ENCODE data around the gene NPR1. TPM values are rescaled to one million over a fixed set of nuclear protein-coding genes. Genes with fewer than 3 reads are reported as not detected.
"Not testable (repeated sequence)": the region's sequence is repeated elsewhere in the genome, so short reads cannot be mapped to it uniquely, and the experiment has no call there.

Gene NPR1
- not detected for polyA plus RNA-seq

- H3K9me3 Mint-ChIP-seq = no peaks in the 10 kb centered on the region
- H3K4me3 Mint-ChIP-seq = peak within 1 kb of the TSS; percentile 73 to 86 (median 83)
- H3K4me1 Mint-ChIP-seq = peaks cover 17 to 20% of the 10 kb centered on the region in 2 donors
- H3K27ac Mint-ChIP-seq = peak within 1 kb of the TSS in 1 of 6 donors; percentile 49
- no peak for DNase-seq
- H3K36me3 Mint-ChIP-seq = no peaks in the 10 kb centered on the region
- peaks cover 15 to 37% (median 19%) of the 10 kb centered on the region in 3 donors for H3K27me3 Mint-ChIP-seq (ENCODE audit: low read depth in 3 of 3)
Measured at GRCh38 chr1:153678519-153679336, at the start of gene NPR1. Gene NPR1, plus strand, starts transcription at chr1:153678688. Its CDS starts 421 bp downstream, at chr1:153679109.

DNA sequence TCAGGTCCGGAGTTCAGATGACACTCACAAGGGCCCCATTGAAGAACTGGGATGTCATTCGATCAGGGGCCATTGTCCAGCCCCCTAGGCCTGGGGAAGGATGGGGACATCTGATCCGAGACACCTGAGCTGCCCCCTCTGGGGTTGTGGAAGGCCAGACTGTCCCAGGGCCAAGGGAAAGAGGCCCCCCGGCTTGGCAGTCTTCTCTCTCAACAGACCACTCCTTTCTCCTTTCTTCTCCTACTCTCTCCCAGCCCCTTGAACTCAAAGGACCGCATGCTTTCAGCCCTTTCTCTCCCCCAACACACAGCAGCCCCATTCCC, 49.2 kb upstream of the NPR1 start:
- Mint-ChIP-seq H3K4me1 (peaks cover 16 to 34% of the 10 kb centered on the region in 2 donors), H3K27me3 (ENCODE audit: low read depth in 3 of 3) (peaks cover 4 to 13% (median 13%) of the 10 kb centered on the region in 3 donors), H3K4me3 (no peak overlapping the region), H3K27ac (no peak overlapping the region), H3K36me3 (peaks cover 0 to under 1% (median 0%) of the 10 kb centered on the region in 3 donors), H3K9me3 (no peaks in the 10 kb centered on the region)
- no peak for DNase-seq

- no peak for DNase-seq
- no peaks in the 10 kb centered on the region for H3K9me3 Mint-ChIP-seq
- H3K36me3 Mint-ChIP-seq = no peaks in the 10 kb centered on the region
- peaks cover 4 to 16% (median 13%) of the 10 kb centered on the region in 3 donors for H3K27me3 Mint-ChIP-seq (ENCODE audit: low read depth in 3 of 3)
- H3K4me1 Mint-ChIP-seq = peaks cover 21 to 40% of the 10 kb centered on the region in 2 donors
- no peak overlapping the region for H3K4me3 Mint-ChIP-seq
- no peak overlapping the region for H3K27ac Mint-ChIP-seq
Measured at GRCh38 chr1:153629971-153630370, 48.5 kb upstream of the NPR1 start.

GRCh38 chr1:153630384-153630783, 48.1 kb upstream of the NPR1 start:
- peaks cover 23 to 44% of the 10 kb centered on the region in 2 donors for H3K4me1 Mint-ChIP-seq
- H3K9me3 Mint-ChIP-seq = no peaks in the 10 kb centered on the region
- DNase-seq = no peak
- H3K36me3 Mint-ChIP-seq = no peaks in the 10 kb centered on the region
- peaks cover 4 to 16% (median 13%) of the 10 kb centered on the region in 3 donors for H3K27me3 Mint-ChIP-seq (ENCODE audit: low read depth in 3 of 3)
- H3K27ac Mint-ChIP-seq = no peak overlapping the region
- no peak overlapping the region for H3K4me3 Mint-ChIP-seq

DNA sequence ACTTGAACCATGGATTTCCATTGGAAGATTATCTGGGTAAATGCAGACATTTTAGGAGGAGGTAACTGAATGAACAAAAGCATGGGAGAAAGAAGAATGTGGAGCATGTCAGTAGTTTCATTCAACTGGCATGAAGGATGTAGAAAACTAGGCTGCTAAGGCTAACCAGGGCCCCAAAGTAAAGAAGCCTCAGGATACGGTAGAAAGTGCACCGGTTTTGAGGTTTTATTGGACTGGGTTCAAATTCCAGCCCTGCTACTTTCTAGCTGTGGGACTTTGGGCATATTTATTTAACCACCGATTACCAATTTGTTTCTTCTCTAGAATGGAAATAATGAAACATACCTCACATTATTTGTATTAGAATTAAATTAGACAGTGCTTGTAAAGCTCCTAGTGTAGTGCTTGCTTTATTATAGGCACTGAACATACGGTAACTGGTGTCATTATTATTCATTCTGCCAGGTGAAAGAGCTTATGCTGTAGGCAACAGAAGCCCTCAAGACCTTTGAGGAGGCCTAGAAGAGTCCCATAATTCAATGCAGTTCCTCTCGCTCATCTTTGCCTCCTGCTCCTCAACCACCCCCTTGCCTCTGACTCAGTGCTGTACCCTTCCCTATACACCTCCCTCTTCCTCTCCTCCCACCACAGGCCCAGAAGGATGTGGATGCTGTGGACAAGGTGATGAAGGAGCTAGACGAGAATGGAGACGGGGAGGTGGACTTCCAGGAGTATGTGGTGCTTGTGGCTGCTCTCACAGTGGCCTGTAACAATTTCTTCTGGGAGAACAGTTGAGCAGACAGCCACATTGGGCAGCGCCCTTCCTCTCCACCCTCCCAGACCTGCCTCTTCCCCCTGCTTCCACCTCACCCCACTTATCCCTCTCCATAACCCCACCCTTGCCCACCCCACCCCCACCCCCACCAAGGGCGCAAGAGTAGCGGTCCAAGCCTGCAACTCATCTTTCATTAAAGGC, 47.2 kb upstream of the NPR1 start:
- Mint-ChIP-seq H3K36me3 (no peaks in the 10 kb centered on the region), H3K9me3 (no peaks in the 10 kb centered on the region), H3K4me3 (no peak overlapping the region), H3K27me3 (ENCODE audit: low read depth in 3 of 3) (peaks cover 4 to 14% (median 13%) of the 10 kb centered on the region in 3 donors), H3K4me1 (peaks cover 30 to 46% of the 10 kb centered on the region in 2 donors), H3K27ac (peak overlapping the region in 1 of 6 donors; percentile 61)
- DNase-seq = no peak

- DNase-seq = no peak
- Mint-ChIP-seq H3K27ac (peak overlapping the region; percentile 99 to 100 (median 100)), H3K36me3 (peaks cover 10 to 11% (median 11%) of the 10 kb centered on the region in 3 donors), H3K4me1 (peaks cover 36 to 48% of the 10 kb centered on the region in 2 donors), H3K27me3 (ENCODE audit: low read depth in 3 of 3) (peaks cover 4 to 14% (median 11%) of the 10 kb centered on the region in 3 donors), H3K9me3 (no peaks in the 10 kb centered on the region), H3K4me3 (peak overlapping the region; percentile 98 to 100 (median 99))
Measured at GRCh38 chr1:153633161-153633753, 45.2 kb upstream of the NPR1 start.

- peaks cover 10 to 11% (median 11%) of the 10 kb centered on the region in 3 donors for H3K36me3 Mint-ChIP-seq
- peak within 1 kb of the TSS; percentile 99 to 100 (median 100) for H3K27ac Mint-ChIP-seq
- H3K4me3 Mint-ChIP-seq = peak within 1 kb of the TSS; percentile 98 to 100 (median 99)
- H3K27me3 Mint-ChIP-seq (ENCODE audit: low read depth in 3 of 3) = peaks cover 4 to 14% (median 8%) of the 10 kb centered on the region in 3 donors
- peaks cover 36 to 48% of the 10 kb centered on the region in 2 donors for H3K4me1 Mint-ChIP-seq
- H3K9me3 Mint-ChIP-seq = no peaks in the 10 kb centered on the region
- peak; percentile 97 to 98 (median 98) for DNase-seq
Measured at GRCh38 chr1:153633754-153634665, 44.5 kb upstream of the NPR1 start, which contains the start of gene CHTOP. Gene CHTOP, plus strand, starts transcription at chr1:153634066. Its CDS starts 2,523 bp downstream, at chr1:153636589.

DNA sequence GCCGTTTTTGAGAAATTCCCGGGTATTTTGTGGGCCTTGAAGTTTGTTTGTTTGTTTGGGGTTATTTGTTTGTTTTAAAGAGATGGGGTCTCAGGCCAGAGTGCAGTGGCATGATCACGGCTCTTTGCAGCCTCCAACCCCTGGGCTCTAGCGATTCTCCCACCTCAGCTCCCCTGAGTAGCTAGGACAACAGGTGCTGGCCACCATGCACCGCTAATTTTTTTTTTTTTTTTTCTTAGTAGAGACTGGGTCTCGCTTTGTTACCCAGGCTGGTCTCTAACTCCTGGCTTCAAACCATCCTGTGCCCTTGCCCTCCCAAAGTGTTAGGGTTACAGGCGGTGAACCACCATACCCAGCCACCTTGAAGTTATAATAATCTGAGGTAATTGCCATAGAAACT, 42.6 kb upstream of the NPR1 start:
- Mint-ChIP-seq H3K9me3 (no peaks in the 10 kb centered on the region), H3K4me1 (peaks cover 36 to 51% of the 10 kb centered on the region in 2 donors), H3K4me3 (peak overlapping the region; percentile 69 to 85 (median 78)), H3K27ac (peak overlapping the region; percentile 34 to 88 (median 80)), H3K27me3 (ENCODE audit: low read depth in 3 of 3) (peaks cover 4 to 13% (median 7%) of the 10 kb centered on the region in 3 donors), H3K36me3 (peaks cover 10 to 11% (median 11%) of the 10 kb centered on the region in 3 donors)
- DNase-seq = no peak

- Mint-ChIP-seq H3K27me3 (ENCODE audit: low read depth in 3 of 3) (peaks cover 4 to 13% (median 7%) of the 10 kb centered on the region in 3 donors), H3K27ac (peak overlapping the region in 3 of 6 donors; percentile 34 to 88 (median 87)), H3K4me3 (peak overlapping the region in 3 of 5 donors; percentile 78 to 85 (median 81)), H3K9me3 (no peaks in the 10 kb centered on the region), H3K36me3 (peaks cover 10 to 15% (median 14%) of the 10 kb centered on the region in 3 donors), H3K4me1 (peaks cover 40 to 55% of the 10 kb centered on the region in 2 donors)
- DNase-seq = no peak
Measured at GRCh38 chr1:153636312-153636711, 42.2 kb upstream of the NPR1 start.

DNA sequence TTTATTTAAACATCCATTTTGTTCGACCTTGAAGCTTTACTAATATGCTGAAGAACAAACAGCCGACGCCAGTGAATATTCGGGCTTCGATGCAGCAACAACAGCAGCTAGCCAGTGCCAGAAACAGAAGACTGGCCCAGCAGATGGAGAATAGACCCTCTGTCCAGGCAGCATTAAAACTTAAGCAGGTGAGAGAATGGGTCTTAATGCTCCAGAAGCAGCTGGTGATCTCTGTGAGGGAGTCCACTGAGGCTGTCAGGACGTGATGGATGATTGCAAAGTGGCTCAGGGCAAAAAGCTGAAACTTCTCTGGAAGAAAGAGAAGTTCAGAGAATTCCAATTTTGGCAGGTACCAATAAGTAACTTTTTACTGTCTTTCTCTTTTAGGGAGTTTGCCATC, 40.2 kb upstream of the NPR1 start:
- no peak overlapping the region for H3K4me3 Mint-ChIP-seq
- peaks cover 4 to 11% (median 11%) of the 10 kb centered on the region in 3 donors for H3K27me3 Mint-ChIP-seq (ENCODE audit: low read depth in 3 of 3)
- H3K9me3 Mint-ChIP-seq = no peaks in the 10 kb centered on the region
- H3K4me1 Mint-ChIP-seq = peaks cover 45 to 68% of the 10 kb centered on the region in 2 donors
- H3K27ac Mint-ChIP-seq = no peak overlapping the region
- DNase-seq = no peak
- H3K36me3 Mint-ChIP-seq = peaks cover 10 to 26% (median 21%) of the 10 kb centered on the region in 3 donors

- no peaks in the 10 kb centered on the region for H3K9me3 Mint-ChIP-seq
- H3K4me3 Mint-ChIP-seq = no peak overlapping the region
- no peak overlapping the region for H3K27ac Mint-ChIP-seq
- peaks cover 0 to 5% (median 3%) of the 10 kb centered on the region in 3 donors for H3K27me3 Mint-ChIP-seq (ENCODE audit: low read depth in 3 of 3)
- H3K36me3 Mint-ChIP-seq = peaks cover 18 to 33% (median 28%) of the 10 kb centered on the region in 3 donors
- H3K4me1 Mint-ChIP-seq = peaks cover 46 to 68% of the 10 kb centered on the region in 2 donors
- no peak for DNase-seq
Measured at GRCh38 chr1:153639280-153639679, 39.2 kb upstream of the NPR1 start.

DNA sequence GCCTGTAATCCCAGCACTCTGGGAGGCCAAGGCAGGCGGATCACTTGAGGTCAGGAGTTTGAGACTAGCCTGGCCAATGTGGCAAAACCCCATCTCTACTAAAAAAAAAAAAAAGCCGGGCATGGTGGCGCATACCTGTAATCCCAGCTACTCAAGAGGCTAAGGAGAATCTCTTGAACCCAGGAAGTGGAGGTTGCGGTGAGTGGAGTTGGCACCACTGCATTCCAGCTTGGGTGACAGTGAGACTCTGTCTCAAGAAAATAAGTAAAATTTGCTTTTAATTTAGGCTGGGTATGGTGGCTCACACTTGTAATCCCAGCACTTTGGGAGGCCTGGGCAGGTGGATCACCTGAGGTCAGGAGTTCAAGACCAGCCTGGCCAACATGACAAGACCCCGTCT, 38.3 kb upstream of the NPR1 start:
- not testable (repeated sequence) for DNase-seq; H3K27ac Mint-ChIP-seq; H3K9me3 Mint-ChIP-seq; H3K4me3 Mint-ChIP-seq; H3K27me3 Mint-ChIP-seq (ENCODE audit: low read depth in 3 of 3)
- H3K36me3 Mint-ChIP-seq = peaks cover 21 to 39% (median 35%) of the 10 kb centered on the region in 3 donors
- H3K4me1 Mint-ChIP-seq = peaks cover 45 to 68% of the 10 kb centered on the region in 2 donors
